H1 (cell line): Measurements from ENCODE around the gene USHBP1. TPM values are rescaled to one million over a fixed set of nuclear protein-coding genes. Genes with fewer than 3 reads are reported as not detected.

ENCODE experiments used
- CTCF ChIA-PET: fragments of 300-600 bp; sonication (Branson Sonifier 250); formaldehyde crosslinking; loops from one replicate; lab custom pipeline; 2021; ENCODE audit not compliant: partially characterized antibody; lab: Charles Lee
- POLR2A ChIA-PET: fragments of 300-600 bp; sonication (Branson Sonifier 250); formaldehyde crosslinking; loops from one replicate; lab custom pipeline; 2021; ENCODE audit warnings: inconsistent platforms; ENCODE audit not compliant: partially characterized antibody; lab: Charles Lee
- DNase-seq, 2 experiments: peaks; one replicate each; pipeline versions ENCODE4 v3.0.0 to v3.0.0-alpha.2; 2010 to 2022; ENCODE audit warnings: low spot score in 2 of 2, low read depth in 1 of 2, mixed read lengths in 1 of 2
- FAIRE-seq: peaks from 2 replicates; lab custom pipeline; 2011; peaks lifted over from hg19 to GRCh38; lab: Jason Lieb, UNC
- H2AFZ ChIP-seq: 2 replicates; pipeline ENCODE4 v1.8.1; 2012; ENCODE audit warnings: low read length, inconsistent platforms
- H2AK5ac ChIP-seq: 2 replicates; pipeline ENCODE4 v1.6.1; 2013; ENCODE audit warnings: low read depth, low read length
- H2BK120ac ChIP-seq: replicated peaks from 2 replicates; pipeline ENCODE3; 2013; ENCODE audit warnings: low read depth, low read length, inconsistent platforms
- H2BK12ac ChIP-seq: 2 replicates; pipeline ENCODE4 v1.6.1; 2013; ENCODE audit warnings: low read depth, low read length
- H2BK15ac ChIP-seq: 2 replicates; pipeline ENCODE4 v1.6.1; 2013; ENCODE audit warnings: low read length
- H2BK20ac ChIP-seq: 2 replicates; pipeline ENCODE4 v1.6.1; 2013; ENCODE audit warnings: low read length
- H2BK5ac ChIP-seq: 2 replicates; pipeline ENCODE4 v1.6.1; 2013; ENCODE audit warnings: low read depth, low read length
- H3K14ac ChIP-seq: 2 replicates; pipeline ENCODE4 v1.6.1; 2013; ENCODE audit warnings: inconsistent platforms; ENCODE audit not compliant: insufficient read length
- H3K18ac ChIP-seq: 2 replicates; pipeline ENCODE4 v1.6.1; 2013; ENCODE audit warnings: low read length; ENCODE audit errors: extremely low read depth
- H3K23ac ChIP-seq: 2 replicates; pipeline ENCODE4 v1.6.1; 2013; ENCODE audit warnings: inconsistent platforms; ENCODE audit not compliant: insufficient read length
- H3K23me2 ChIP-seq: 2 replicates; pipeline ENCODE4 v1.6.1; 2013; ENCODE audit warnings: low read depth, low read length
- H3K27ac ChIP-seq: 2 replicates; pipeline ENCODE4 v1.6.1; 2011; ENCODE audit warnings: low read depth, low read length, inconsistent platforms
- H3K27me3 ChIP-seq, 4 experiments: replicated peaks in 1 of 4; 1 replicate in 1 of 4; 2 replicates in 3 of 4; pipeline versions ENCODE4 v1.6.1 to v1.8.1; 2011 to 2013; ENCODE audit warnings: low read length in 3 of 4, mild to moderate bottlenecking in 3 of 4, inconsistent platforms in 2 of 4, mixed read lengths in 2 of 4, moderate library complexity in 1 of 4; ENCODE audit not compliant: control insufficient read depth in 3 of 4, insufficient read depth in 3 of 4; ENCODE audit errors: extremely low read depth in 1 of 4
- H3K36me3 ChIP-seq, 4 experiments: 2 replicates each; pipeline versions ENCODE4 v1.6.1 to v1.8.1; 2011 to 2013; ENCODE audit warnings: mild to moderate bottlenecking in 4 of 4, low read length in 3 of 4, moderate library complexity in 2 of 4, control low read depth in 1 of 4, inconsistent platforms in 1 of 4; ENCODE audit not compliant: insufficient read depth in 4 of 4, control insufficient read depth in 2 of 4
- H3K4ac ChIP-seq: replicated peaks from 2 replicates; pipeline ENCODE3; 2013; ENCODE audit warnings: low read length, low read depth, mixed read lengths, inconsistent platforms; ENCODE audit not compliant: insufficient read length
- H3K4me1 ChIP-seq, 4 experiments: replicated peaks in 1 of 4; 1 replicate in 1 of 4; 2 replicates in 3 of 4; pipeline versions ENCODE4 v1.6.1 to v1.8.1; 2011 to 2013; ENCODE audit warnings: low read length in 3 of 4, inconsistent platforms in 2 of 4, mixed read lengths in 1 of 4; ENCODE audit not compliant: insufficient read depth in 4 of 4, control insufficient read depth in 3 of 4
- H3K4me2 ChIP-seq, 2 experiments: 2 replicates each; pipeline versions ENCODE4 v1.6.1 to v1.8.1; 2011 to 2013; ENCODE audit warnings: low read depth in 2 of 2, low read length in 2 of 2, control low read depth in 1 of 2, inconsistent platforms in 1 of 2, mild to moderate bottlenecking in 1 of 2; ENCODE audit not compliant: insufficient read depth in 1 of 2
- H3K4me3 ChIP-seq, 4 experiments: fragments of 200-600, 300-600 bp in 1 of 4; sonication (generic), shearing (Covaris generic), sonication (Bioruptor Twin) in 1 of 4; 2 replicates each; pipeline versions ENCODE4 v1.5.1 to v1.8.1; 2011 to 2016; ENCODE audit warnings: low read length in 4 of 4, low read depth in 3 of 4, control low read depth in 2 of 4, inconsistent platforms in 2 of 4, mild to moderate bottlenecking in 2 of 4, mixed read lengths in 1 of 4, moderate library complexity in 1 of 4; ENCODE audit not compliant: insufficient read depth in 2 of 4; ENCODE audit errors: extremely low read depth in 1 of 4
- H3K56ac ChIP-seq: replicated peaks from 2 replicates; pipeline ENCODE3; 2013; ENCODE audit warnings: low read depth, mild to moderate bottlenecking, mixed read lengths, low read length, inconsistent platforms; ENCODE audit not compliant: insufficient read length
- H3K79me1 ChIP-seq: 2 replicates; pipeline ENCODE4 v1.6.1; 2013; ENCODE audit warnings: low read depth, low read length, control low read depth
- H3K79me2 ChIP-seq, 2 experiments: 2 replicates each; pipeline versions ENCODE4 v1.6.1 to v1.8.1; 2012 to 2013; ENCODE audit warnings: low read length in 2 of 2, mild to moderate bottlenecking in 2 of 2, inconsistent platforms in 1 of 2; ENCODE audit not compliant: insufficient read depth in 2 of 2, control insufficient read depth in 1 of 2
- H3K9ac ChIP-seq, 4 experiments: replicated peaks in 1 of 4; 1 replicate in 1 of 4; 2 replicates in 3 of 4; pipeline versions ENCODE4 v1.6.1 to v1.8.1; 2011 to 2013; ENCODE audit warnings: low read depth in 3 of 4, low read length in 3 of 4, control low read depth in 2 of 4, mild to moderate bottlenecking in 2 of 4, moderate library complexity in 2 of 4, inconsistent platforms in 1 of 4; ENCODE audit errors: extremely low read depth in 1 of 4
- H3K9me3 ChIP-seq, 2 experiments: 2 replicates each; pipeline versions ENCODE4 v1.6.1 to v1.8.1; 2012 to 2013; ENCODE audit warnings: mild to moderate bottlenecking in 2 of 2, moderate library complexity in 2 of 2, control low read depth in 1 of 2, inconsistent platforms in 1 of 2, low read depth in 1 of 2, low read length in 1 of 2, mixed read lengths in 1 of 2; ENCODE audit not compliant: insufficient read depth in 2 of 2
- H4K20me1 ChIP-seq, 2 experiments: replicated peaks in 1 of 2; 2 replicates each; pipeline versions ENCODE3 to v1.8.1; 2011 to 2013; ENCODE audit warnings: inconsistent platforms in 2 of 2, low read length in 2 of 2, mild to moderate bottlenecking in 1 of 2; ENCODE audit not compliant: insufficient read depth in 2 of 2, control insufficient read depth in 1 of 2
- H4K5ac ChIP-seq: 2 replicates; pipeline ENCODE4 v1.6.1; 2013; ENCODE audit warnings: low read length, low read depth, mixed read lengths, inconsistent platforms; ENCODE audit not compliant: insufficient read length
- H4K8ac ChIP-seq: 2 replicates; pipeline ENCODE4 v1.8.0; 2013; ENCODE audit warnings: mild to moderate bottlenecking, moderate library complexity, low read length, inconsistent platforms; ENCODE audit not compliant: insufficient read depth; ENCODE audit errors: extremely low read depth
- H4K91ac ChIP-seq: replicated peaks from 2 replicates; pipeline ENCODE3; 2013; ENCODE audit warnings: low read length, mixed read lengths, inconsistent platforms; ENCODE audit not compliant: insufficient read length
- CTCF ChIP-seq, 3 experiments: IDR thresholded peaks; 1 replicate in 2 of 3; 2 replicates in 1 of 3; pipeline versions ENCODE4 v1.5.1 to v1.6.1; 2011; ENCODE audit warnings: low read length in 3 of 3, mild to moderate bottlenecking in 3 of 3, inconsistent platforms in 2 of 3, low read depth in 1 of 3, moderate library complexity in 1 of 3; ENCODE audit not compliant: insufficient read depth in 1 of 3; ENCODE audit errors: control extremely low read depth in 1 of 3
- JUN ChIP-seq: IDR thresholded peaks from 2 replicates; pipeline ENCODE4 v1.6.1; 2011; ENCODE audit warnings: low read depth, mild to moderate bottlenecking, improper control_type of control experiment, low read length
- POU5F1 ChIP-seq: IDR thresholded peaks from 2 replicates; pipeline ENCODE4 v1.6.1; 2011; ENCODE audit warnings: low read depth, mild to moderate bottlenecking, low read length, moderate library complexity
- RBBP5 ChIP-seq: IDR thresholded peaks from 2 replicates; pipeline ENCODE4 v1.7.1; 2012; ENCODE audit warnings: low read depth, mild to moderate bottlenecking, inconsistent platforms, low read length, moderate library complexity, borderline replicate concordance
- RFX5 ChIP-seq: IDR thresholded peaks from 2 replicates; pipeline ENCODE4 v1.6.1; 2011; ENCODE audit warnings: low read depth, low read length, improper control_type of control experiment, borderline replicate concordance
- SP1 ChIP-seq: IDR thresholded peaks from 2 replicates; pipeline ENCODE4 v1.6.1; 2011; ENCODE audit warnings: low read depth, low read length
- SUZ12 ChIP-seq: fragments of 200-600 bp; sonication (generic); IDR thresholded peaks from 2 replicates; pipeline ENCODE4 v1.6.1; 2012; ENCODE audit warnings: mild to moderate bottlenecking, inconsistent platforms, low read length, moderate library complexity, mixed read lengths
- TAF7 ChIP-seq: optimal IDR thresholded peaks from 2 replicates; pipeline ENCODE3; 2011; ENCODE audit warnings: low read depth, mild to moderate bottlenecking, inconsistent platforms, low read length, moderate library complexity, borderline replicate concordance
- WGBS, 2 experiments: shearing (Covaris generic) in 1 of 2; methylation state at CpG; one replicate each; pipeline versions ENCODE4 v1.1.6 to v1.1.7; 2013 to 2015; ENCODE audit warnings: low lambda C conversion rate in 2 of 2, mixed read lengths in 2 of 2, inconsistent platforms in 1 of 2, low coverage in 1 of 2, missing lambda C conversion rate in 1 of 2; ENCODE audit not compliant: insufficient replicate concordance in 2 of 2, insufficient coverage in 1 of 2, insufficient read length in 1 of 2; ENCODE audit errors: extremely low coverage in 1 of 2, missing lambda C conversion rate in 1 of 2; 5-methylcytosine and 5-hydroxymethylcytosine counted together
- polyA plus RNA-seq, 7 experiments: library from polyadenylated mRNA; depleted of rRNA in 3 of 7; stranded (reverse) in 5 of 7; unstranded in 2 of 7; fragments of >200 nt in 5 of 7; fragments of 200-250 nt in 2 of 7; gene quantifications; 1 replicate in 5 of 7; 2 replicates in 1 of 7; 4 replicates in 1 of 7; pipeline versions ENCODE4 v1.2.1 to v1.2.3, GENCODE V29; 2011 to 2013; ENCODE audit warnings: missing spikeins in 2 of 7, mixed read lengths in 2 of 7
- total RNA-seq: library from RNA; stranded (reverse); fragmentation: NEBNext Ultra II Directional; extraction: Animal tissue kit (Norgen Biotek cat#: 25700); gene quantifications from 2 replicates; pipeline ENCODE4 v1.2.1, GENCODE V29; 2021
- TF ChIP-seq, protein P1 (sequence below): IDR thresholded peaks from 2 replicates; pipeline ENCODE4 v1.6.1; 2011; ENCODE audit warnings: low read depth, mild to moderate bottlenecking, low read length; ENCODE audit not compliant: insufficient read depth

USHBP1 gene
- total and polyA plus RNA-seq, 2 of the 8 experiments (the other 6 are each of a cell fraction or from before 2014, with no cell fraction given): 5.0 to 7.5 TPM

- Histone ChIP-seq H2BK5ac (no peak overlapping the region), H3K27ac (no peak overlapping the region), H3K4me3 (no peak overlapping the region), H3K4me2 (no peak overlapping the region), H3K36me3 (peaks cover 0 to 3% (median 0%) of the 10 kb centered on the region in 4 experiments; a peak in 1 of 8 replicates), H2AFZ (no peak overlapping the region), H3K23me2 (no peaks in the 10 kb centered on the region; the same call in 1 of the 2 replicates), H4K5ac (no peak overlapping the region), H4K91ac (no peak overlapping the region), H2BK20ac (no peak overlapping the region), H3K4me1 (peaks cover 0 to 3% (median under 1%) of the 10 kb centered on the region in 4 experiments; a peak in 3 of 7 replicates), H3K9me3 (peaks cover 0 to 6% of the 10 kb centered on the region in 2 experiments; a peak in 1 of 4 replicates), H3K27me3 (peaks cover 0 to 3% (median 0%) of the 10 kb centered on the region in 4 experiments; a peak in 3 of 7 replicates), H3K23ac (no peak overlapping the region), H2AK5ac (no peak overlapping the region), H4K8ac (no peak overlapping the region), H3K18ac (no peak overlapping the region), H3K79me2 (no peaks in the 10 kb centered on the region), H3K4ac (no peak overlapping the region), H2BK15ac (no peak overlapping the region), H3K14ac (no peak overlapping the region), H3K79me1 (no peaks in the 10 kb centered on the region; the same call in 1 of the 2 replicates), H3K56ac (no peak overlapping the region), H3K9ac (no peak overlapping the region), H2BK12ac (no peak overlapping the region), H2BK120ac (no peak overlapping the region), H4K20me1 (peaks cover 0 to 3% of the 10 kb centered on the region in 2 experiments)
- ChIA-PET CTCF (interaction anchor here (0.7 to 5.7 kb wide), 32 partner anchors 7 to 215 kb away, joined by 3 to 56 read pairs (median 4); partner anchors contain the start of genes BABAM1, OCEL1 and USHBP1), POLR2A (interaction anchor here (0.7 to 9.0 kb wide), 14 partner anchors 8 to 214 kb away, joined by 3 to 113 read pairs (median 4); partner anchors contain the start of genes BABAM1, MRPL34, OCEL1 and USE1)
- FAIRE-seq: no peak
- DNase-seq: no peak
- WGBS, 2 experiments: 93% methylated on average over 7 of the region's 7 CpGs; no CpG with 5 or more reads in 1 of the 2 experiments
- TF ChIP-seq CTCF (IDR thresholded peaks at IDR 0.05; ENCODE audit: control extremely low read depth in 1 of 3, insufficient read depth in 1 of 3, low read depth in 1 of 3, low read length in 3 of 3) (no peak), TAF7 (no peak), SUZ12 (no peak), POU5F1 (no peak), RBBP5 (no peak), SP1 (no peak), RFX5 (no peak), JUN (no peak)
- TF ChIP-seq, protein P1, sequence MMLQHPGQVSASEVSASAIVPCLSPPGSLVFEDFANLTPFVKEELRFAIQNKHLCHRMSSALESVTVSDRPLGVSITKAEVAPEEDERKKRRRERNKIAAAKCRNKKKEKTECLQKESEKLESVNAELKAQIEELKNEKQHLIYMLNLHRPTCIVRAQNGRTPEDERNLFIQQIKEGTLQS: no peak
Observed at GRCh38 chr19:17283504-17283996, 19.0 kb upstream of the USHBP1 start.
